OCI-LY7 (cell line): Measurements from ENCODE around the gene THUMPD2. TPM values are rescaled to one million over a fixed set of nuclear protein-coding genes. Genes with fewer than 3 reads are reported as not detected.

Experiments
- BruUV-seq: library from RNA; stranded (reverse); fragments of 400-500 nt; replicated peaks from 2 replicates; lab custom pipeline; 2021; lab: Mats Ljungman, UMichigan
- CTCF ChIA-PET: fragments of 300-600 bp; sonication (Branson Sonifier 250); formaldehyde crosslinking; loops from one replicate; lab custom pipeline; 2022; ENCODE audit warnings: antibody characterized with exemption; ENCODE audit not compliant: unreplicated experiment; lab: Charles Lee
- POLR2A ChIA-PET: fragments of 300-600 bp; sonication (Branson Sonifier 250); formaldehyde crosslinking; loops from one replicate; lab custom pipeline; 2022; ENCODE audit warnings: antibody characterized with exemption; lab: Charles Lee
- DNase-seq: peaks from one replicate; pipeline ENCODE4 v3.0.0-alpha.2; 2015; ENCODE audit warnings: low spot score
- H2AFZ ChIP-seq: fragments of 200-600 bp; sonication (generic), shearing (Covaris generic); 2 replicates; pipeline ENCODE4 v1.6.1; 2014; ENCODE audit warnings: mild to moderate bottlenecking, antibody characterized with exemption, low read length, moderate library complexity
- H3K27ac ChIP-seq: fragments of 200-600 bp; sonication (generic); 2 replicates; pipeline ENCODE4 v1.5.1; 2014; ENCODE audit warnings: mixed run types, low read depth, mild to moderate bottlenecking, moderate library complexity, low read length, inconsistent platforms; ENCODE audit not compliant: poor library complexity, severe bottlenecking
- H3K36me3 ChIP-seq: fragments of 200-600 bp; sonication (generic); 2 replicates; pipeline ENCODE4 v1.6.1; 2014; ENCODE audit warnings: mild to moderate bottlenecking, antibody characterized with exemption, low read length, moderate library complexity, mixed read lengths; ENCODE audit not compliant: insufficient read depth
- H3K4me1 ChIP-seq: fragments of 200-600 bp; sonication (generic); 2 replicates; pipeline ENCODE4 v1.5.1; 2014; ENCODE audit warnings: mild to moderate bottlenecking, low read length; ENCODE audit not compliant: insufficient read depth, poor library complexity, severe bottlenecking
- H3K4me2 ChIP-seq: fragments of 200-600 bp; sonication (generic); 2 replicates; pipeline ENCODE4 v1.6.1; 2014; ENCODE audit warnings: mild to moderate bottlenecking, low read length
- H3K4me3 ChIP-seq: fragments of 200-600 bp; sonication (generic); 2 replicates; pipeline ENCODE4 v1.5.1; 2014; ENCODE audit warnings: mild to moderate bottlenecking, low read depth, low read length; ENCODE audit not compliant: poor library complexity, severe bottlenecking
- H3K79me2 ChIP-seq: fragments of 200-600 bp; sonication (generic); 2 replicates; pipeline ENCODE4 v1.6.1; 2016; ENCODE audit warnings: low read depth, mild to moderate bottlenecking, low read length, moderate library complexity, mixed read lengths; ENCODE audit not compliant: insufficient read depth
- H3K9me2 ChIP-seq: fragments of 200-600 bp; sonication (generic); 2 replicates; pipeline ENCODE4 v1.6.1; 2016; ENCODE audit warnings: mild to moderate bottlenecking, low read length, mixed read lengths; ENCODE audit not compliant: insufficient read depth
- H3K9me3 ChIP-seq: fragments of 200-600 bp; sonication (generic); 2 replicates; pipeline ENCODE4 v1.6.1; 2014; ENCODE audit warnings: mild to moderate bottlenecking, mixed run types, low read length, mixed read lengths
- H4K20me1 ChIP-seq: fragments of 200-600 bp; sonication (generic); 2 replicates; pipeline ENCODE4 v1.6.1; 2014; ENCODE audit warnings: mild to moderate bottlenecking, antibody characterized with exemption, low read length, moderate library complexity, mixed read lengths; ENCODE audit not compliant: insufficient read depth
- EZH2phosphoT487 ChIP-seq: fragments of 200-600 bp; sonication (generic); IDR thresholded peaks from 2 replicates; pipeline ENCODE4 v1.6.1; 2018; ENCODE audit warnings: low read depth, borderline replicate concordance, mild to moderate bottlenecking, mixed run types, antibody characterized with exemption, low read length, moderate library complexity, mixed read lengths
- intact Hi-C: fragments of 100-400 bp; cut with micrococcal nuclease; formaldehyde crosslinking; loops from one replicate; pipeline ENCODE4 v1.10.0; 2022; ENCODE audit not compliant: unreplicated experiment
- total RNA-seq, 2 experiments: library from RNA; depleted of rRNA in 1 of 2; stranded (reverse); fragments of >200 nt in 1 of 2; shearing (Covaris generic) in 1 of 2; gene quantifications; 2 replicates each; pipeline ENCODE4 v1.2.3, GENCODE V29; 2014 to 2022
- TF ChIP-seq, protein P1 (sequence below): fragments of 200-600 bp; sonication (generic); conservative IDR thresholded peaks from 2 replicates; pipeline ENCODE4 v1.5.1; 2014; ENCODE audit warnings: mild to moderate bottlenecking, antibody characterized with exemption, low read length, moderate library complexity, mixed read lengths

Gene THUMPD2
- total RNA-seq, 2 experiments from 2014 or later: 18.3 to 24.6 TPM

DNA sequence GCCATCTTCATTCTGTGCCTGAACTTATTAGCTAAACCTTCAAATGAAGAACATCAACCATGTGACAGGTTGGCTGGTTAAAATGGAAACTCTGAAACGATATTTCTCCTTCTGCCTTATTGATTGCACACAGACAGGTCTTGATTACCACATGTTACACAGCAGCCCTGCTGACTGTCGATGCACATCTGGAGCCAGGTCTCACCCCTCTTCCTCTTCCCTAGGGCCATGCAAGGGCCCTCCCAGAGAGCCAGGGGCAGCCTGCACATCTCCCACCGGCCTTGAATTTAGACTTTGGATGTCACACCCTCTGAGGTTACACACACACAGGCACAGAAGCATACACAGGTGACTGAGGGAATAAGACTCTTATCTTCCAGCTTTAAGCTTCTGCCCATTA is 68.3 kb downstream of the THUMPD2 start:
- DNase-seq: no peak
- no peak for TF ChIP-seq EZH2phosphoT487
- TF ChIP-seq, protein P1, sequence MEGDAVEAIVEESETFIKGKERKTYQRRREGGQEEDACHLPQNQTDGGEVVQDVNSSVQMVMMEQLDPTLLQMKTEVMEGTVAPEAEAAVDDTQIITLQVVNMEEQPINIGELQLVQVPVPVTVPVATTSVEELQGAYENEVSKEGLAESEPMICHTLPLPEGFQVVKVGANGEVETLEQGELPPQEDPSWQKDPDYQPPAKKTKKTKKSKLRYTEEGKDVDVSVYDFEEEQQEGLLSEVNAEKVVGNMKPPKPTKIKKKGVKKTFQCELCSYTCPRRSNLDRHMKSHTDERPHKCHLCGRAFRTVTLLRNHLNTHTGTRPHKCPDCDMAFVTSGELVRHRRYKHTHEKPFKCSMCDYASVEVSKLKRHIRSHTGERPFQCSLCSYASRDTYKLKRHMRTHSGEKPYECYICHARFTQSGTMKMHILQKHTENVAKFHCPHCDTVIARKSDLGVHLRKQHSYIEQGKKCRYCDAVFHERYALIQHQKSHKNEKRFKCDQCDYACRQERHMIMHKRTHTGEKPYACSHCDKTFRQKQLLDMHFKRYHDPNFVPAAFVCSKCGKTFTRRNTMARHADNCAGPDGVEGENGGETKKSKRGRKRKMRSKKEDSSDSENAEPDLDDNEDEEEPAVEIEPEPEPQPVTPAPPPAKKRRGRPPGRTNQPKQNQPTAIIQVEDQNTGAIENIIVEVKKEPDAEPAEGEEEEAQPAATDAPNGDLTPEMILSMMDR: no peak
- Histone ChIP-seq H3K4me3 (no peak overlapping the region), H3K27ac (no peak overlapping the region), H2AFZ (no peak overlapping the region), H3K4me1 (no peaks in the 10 kb centered on the region), H4K20me1 (no peaks in the 10 kb centered on the region), H3K9me2 (no peaks in the 10 kb centered on the region), H3K79me2 (no peaks in the 10 kb centered on the region), H3K36me3 (no peaks in the 10 kb centered on the region), H3K9me3 (no peaks in the 10 kb centered on the region), H3K4me2 (no peak overlapping the region)
- intact Hi-C loops: no loop called here
- CTCF ChIA-PET: no interaction called here
- POLR2A ChIA-PET: interaction anchor here (0.6 kb wide), 1 partner anchor 533 kb away, joined by 3 read pairs; no protein-coding TSS in a partner anchor
- no TSS peak for BruUV-seq

DNA sequence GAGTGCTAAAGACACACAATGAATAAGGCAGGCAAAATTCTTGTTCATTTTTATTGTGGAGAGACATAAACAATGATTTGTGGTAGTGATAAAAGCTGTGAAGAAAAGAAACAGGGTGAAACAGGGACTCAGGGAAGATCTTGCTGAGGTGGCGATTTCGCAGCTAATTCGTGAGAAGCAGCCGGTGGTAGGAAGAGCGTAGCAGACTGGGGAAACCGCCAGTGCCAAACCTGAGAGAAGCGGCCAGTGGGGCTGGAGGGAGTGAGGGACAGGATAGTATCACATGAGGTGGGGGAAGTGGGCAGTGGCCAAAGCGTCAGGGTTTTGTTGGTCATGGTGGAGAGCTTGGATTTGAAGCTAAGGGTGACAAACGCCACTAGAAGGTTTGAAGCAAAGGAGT is 71.1 kb downstream of the THUMPD2 start:
- POLR2A ChIA-PET: interaction anchor here (0.6 to 0.7 kb wide), 2 partner anchors 1350 to 1539 kb away, joined by 3 read pairs; no protein-coding TSS in a partner anchor
- H3K4me3 ChIP-seq: no peak overlapping the region
- H2AFZ ChIP-seq: no peak overlapping the region
- no peaks in the 10 kb centered on the region for H3K36me3 ChIP-seq
- CTCF ChIA-PET: no interaction called here
- no peaks in the 10 kb centered on the region for H3K79me2 ChIP-seq
- H4K20me1 ChIP-seq: no peaks in the 10 kb centered on the region
- BruUV-seq: no TSS peak
- no peak for TF ChIP-seq EZH2phosphoT487
- no peak for DNase-seq
- H3K4me1 ChIP-seq: no peaks in the 10 kb centered on the region
- H3K4me2 ChIP-seq: no peak overlapping the region
- intact Hi-C loops: no loop called here
- no peaks in the 10 kb centered on the region for H3K9me2 ChIP-seq
- no peaks in the 10 kb centered on the region for H3K9me3 ChIP-seq
- no peak overlapping the region for H3K27ac ChIP-seq

DNA sequence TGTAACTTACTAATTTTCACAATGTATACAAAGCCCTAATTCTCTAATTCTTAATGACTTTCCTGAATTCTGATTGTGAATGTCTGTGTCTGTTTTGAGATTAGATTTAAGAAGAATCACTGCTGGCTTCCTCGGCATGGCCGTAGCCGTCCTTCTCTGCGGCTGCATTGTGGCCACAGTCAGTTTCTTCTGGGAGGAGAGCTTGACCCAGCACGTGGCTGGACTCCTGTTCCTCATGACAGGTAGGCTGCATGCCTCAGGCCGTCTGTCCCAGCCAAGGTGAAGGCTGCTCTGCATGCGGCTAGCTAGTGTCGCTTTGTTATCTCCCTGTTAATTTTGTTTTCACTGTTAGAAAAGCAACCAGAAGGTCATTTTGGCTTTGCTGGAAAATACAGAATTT is 72.1 kb downstream of the THUMPD2 start:
- no peak overlapping the region for H2AFZ ChIP-seq
- TF ChIP-seq, protein P1: no peak
- TF ChIP-seq EZH2phosphoT487: no peak
- H3K79me2 ChIP-seq: no peaks in the 10 kb centered on the region
- intact Hi-C loops: no loop called here
- H3K4me3 ChIP-seq: no peak overlapping the region
- CTCF ChIA-PET: no interaction called here
- no TSS peak for BruUV-seq
- H4K20me1 ChIP-seq: no peaks in the 10 kb centered on the region
- H3K36me3 ChIP-seq: no peaks in the 10 kb centered on the region
- no peak overlapping the region for H3K27ac ChIP-seq
- 0 out of 2 replicates have a peak, but pooled peaks cover 6% of the 10 kb centered on the region for H3K9me3 ChIP-seq
- no peak for DNase-seq
- POLR2A ChIA-PET: interaction anchor here (0.6 kb wide), 1 partner anchor 133 kb away, joined by 5 read pairs; no protein-coding TSS in a partner anchor
- H3K9me2 ChIP-seq: no peaks in the 10 kb centered on the region
- no peaks in the 10 kb centered on the region for H3K4me1 ChIP-seq
- no peak overlapping the region for H3K4me2 ChIP-seq
